Loucy (cell line): ENCODE data around the gene CLIP1.
A peak's percentile ranks its signal among the peaks of the same experiment; 100 is the strongest.

Experiments used
- CTCF ChIP-seq: fragments of 200-600 bp; sonication (generic); conservative IDR thresholded peaks from 2 replicates; pipeline ENCODE4 v1.5.1; 2014; ENCODE audit warnings: mild to moderate bottlenecking, antibody characterized with exemption, low read length
- EZH2phosphoT487 ChIP-seq: fragments of 200-600 bp; IDR thresholded peaks from 2 replicates; pipeline ENCODE4 v1.6.1; 2018; ENCODE audit warnings: antibody characterized with exemption, mild to moderate bottlenecking, moderate library complexity, borderline replicate concordance

GRCh38 chr12:122306407-122306806 is 116.1 kb downstream of the CLIP1 start:
- peak; percentile 55 for TF ChIP-seq CTCF
- no peak for TF ChIP-seq EZH2phosphoT487
